D341Med (cell line): Measurements from ENCODE around the gene TRIM40.
"Not testable (repeated sequence)": the region's sequence is repeated elsewhere in the genome, so short reads cannot be mapped to it uniquely, and the experiment has no call there.

Source experiments
- DNase-seq: peaks from one replicate; pipeline ENCODE4 v3.0.0; 2012; ENCODE audit warnings: low spot score

Gene TRIM40

DNA sequence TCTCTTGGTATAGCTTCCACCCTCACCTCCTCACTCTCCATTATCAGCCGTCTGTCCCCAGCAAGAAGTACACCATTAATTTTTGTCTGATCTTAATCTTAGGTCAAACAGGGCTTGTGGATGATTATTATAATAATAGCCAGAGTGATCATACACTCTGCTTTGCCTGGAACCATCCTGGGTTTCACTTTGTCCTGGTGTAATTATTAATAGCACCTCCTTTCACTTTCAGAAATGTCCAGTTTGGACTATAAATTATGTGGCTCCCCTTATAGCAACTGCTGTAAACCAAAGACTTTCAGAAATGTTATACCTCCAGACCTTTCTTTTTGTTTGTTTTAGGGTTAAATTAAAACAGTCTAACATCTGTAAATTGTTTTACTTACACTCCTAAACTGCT is 22.1 kb upstream of the TRIM40 start:
- no peak for DNase-seq

DNA sequence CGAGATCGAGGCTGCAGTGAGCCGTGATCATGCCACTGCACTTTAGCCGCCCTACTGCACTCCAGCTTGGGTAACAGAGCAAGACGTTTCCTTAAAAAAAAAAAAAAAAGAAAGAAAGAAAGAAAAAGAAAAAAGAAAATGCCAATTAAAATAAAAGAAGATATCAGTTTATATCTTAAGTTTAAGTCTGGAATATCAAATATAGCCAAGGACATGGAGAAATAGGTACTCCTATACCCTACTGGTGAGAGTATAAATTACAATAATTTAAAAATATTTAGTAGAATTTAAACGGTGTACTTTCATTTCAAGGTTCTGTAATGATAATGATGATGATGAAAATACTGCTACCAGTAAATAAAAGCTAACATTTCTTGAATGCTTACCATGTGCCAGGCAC is 19.2 kb upstream of the TRIM40 start:
- DNase-seq = no peak

DNA sequence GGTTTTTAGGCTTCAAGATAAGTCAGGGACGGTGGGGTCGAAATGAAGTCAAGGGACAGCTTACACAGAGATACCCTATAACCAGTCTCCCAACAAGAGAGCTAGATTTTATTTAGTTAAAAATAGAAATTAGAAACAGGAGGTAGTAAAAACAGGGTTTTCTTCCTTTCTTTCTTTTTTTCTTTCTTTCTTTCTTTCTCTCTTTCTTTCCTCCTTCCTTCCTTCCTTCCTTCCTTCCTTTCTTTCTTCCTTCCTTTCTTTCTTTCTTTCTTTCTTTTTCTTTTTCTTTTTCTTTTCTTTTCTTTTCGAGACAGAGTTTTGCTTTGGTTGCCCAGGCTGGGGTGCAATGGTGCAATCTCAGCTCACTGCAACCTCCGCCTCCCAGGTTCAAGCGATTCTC is 17.2 kb upstream of the TRIM40 start:
- not testable (repeated sequence) for DNase-seq

DNA sequence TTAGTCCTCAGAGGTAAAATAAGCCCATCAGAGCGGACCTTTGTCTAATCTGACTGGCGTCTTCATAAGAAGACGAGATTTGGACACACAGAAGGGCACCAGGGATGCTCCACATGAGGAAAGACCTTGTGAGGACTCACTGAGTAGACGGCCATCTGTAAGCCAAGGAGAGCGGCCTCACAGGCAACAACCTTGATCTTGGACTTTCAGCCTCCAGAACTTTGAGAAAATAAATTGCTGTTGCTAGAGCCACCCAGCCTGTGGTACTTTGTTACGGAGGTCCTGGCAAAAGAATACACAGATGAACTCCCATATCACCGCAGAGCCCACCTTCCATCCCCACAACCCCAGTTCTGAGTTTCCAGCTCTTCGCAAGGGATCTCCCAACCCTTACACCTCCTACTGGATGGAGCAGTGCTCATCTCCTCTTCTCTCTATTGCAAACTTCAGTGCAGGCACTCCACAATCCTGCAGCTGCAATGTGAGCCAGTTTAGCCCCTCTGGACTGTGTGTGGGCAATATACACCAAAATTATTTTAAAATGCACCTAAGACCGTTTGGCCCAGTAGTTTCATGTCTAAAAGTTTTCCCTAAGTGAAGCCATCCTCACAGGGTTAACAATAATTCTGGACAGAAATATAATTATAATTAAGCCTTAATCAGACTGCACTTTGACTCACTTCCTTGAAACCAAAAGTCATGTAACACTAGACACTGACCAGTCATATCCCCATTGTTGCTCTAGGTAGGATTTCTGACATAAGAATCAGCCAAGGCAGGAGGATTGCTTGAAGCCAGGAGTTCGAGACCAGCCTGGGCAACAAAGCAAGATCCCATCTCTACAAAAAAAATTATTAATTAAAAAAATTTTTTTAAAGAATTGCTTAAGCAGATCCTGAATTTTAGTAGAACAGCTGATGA is 14.2 kb upstream of the TRIM40 start:
- DNase-seq = no peak

DNA sequence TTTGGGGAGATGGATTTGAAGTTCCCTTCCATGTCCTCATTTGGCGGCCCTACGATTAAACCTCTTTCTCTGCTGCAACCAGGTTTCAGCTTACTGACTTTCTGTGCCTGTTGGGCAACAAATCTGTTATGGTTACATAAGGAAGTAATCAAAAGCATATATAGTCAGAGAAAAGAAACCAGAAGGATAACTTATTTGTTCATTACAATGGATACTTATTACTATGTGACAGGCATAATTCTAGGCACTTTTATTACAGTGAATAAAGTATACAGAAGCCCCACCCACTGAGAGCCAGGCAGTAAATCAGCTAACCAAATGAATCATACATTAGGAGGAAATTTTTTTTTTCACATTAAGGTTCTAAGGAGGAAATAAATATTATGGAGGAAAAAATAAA is 13.4 kb upstream of the TRIM40 start:
- no peak for DNase-seq

DNA sequence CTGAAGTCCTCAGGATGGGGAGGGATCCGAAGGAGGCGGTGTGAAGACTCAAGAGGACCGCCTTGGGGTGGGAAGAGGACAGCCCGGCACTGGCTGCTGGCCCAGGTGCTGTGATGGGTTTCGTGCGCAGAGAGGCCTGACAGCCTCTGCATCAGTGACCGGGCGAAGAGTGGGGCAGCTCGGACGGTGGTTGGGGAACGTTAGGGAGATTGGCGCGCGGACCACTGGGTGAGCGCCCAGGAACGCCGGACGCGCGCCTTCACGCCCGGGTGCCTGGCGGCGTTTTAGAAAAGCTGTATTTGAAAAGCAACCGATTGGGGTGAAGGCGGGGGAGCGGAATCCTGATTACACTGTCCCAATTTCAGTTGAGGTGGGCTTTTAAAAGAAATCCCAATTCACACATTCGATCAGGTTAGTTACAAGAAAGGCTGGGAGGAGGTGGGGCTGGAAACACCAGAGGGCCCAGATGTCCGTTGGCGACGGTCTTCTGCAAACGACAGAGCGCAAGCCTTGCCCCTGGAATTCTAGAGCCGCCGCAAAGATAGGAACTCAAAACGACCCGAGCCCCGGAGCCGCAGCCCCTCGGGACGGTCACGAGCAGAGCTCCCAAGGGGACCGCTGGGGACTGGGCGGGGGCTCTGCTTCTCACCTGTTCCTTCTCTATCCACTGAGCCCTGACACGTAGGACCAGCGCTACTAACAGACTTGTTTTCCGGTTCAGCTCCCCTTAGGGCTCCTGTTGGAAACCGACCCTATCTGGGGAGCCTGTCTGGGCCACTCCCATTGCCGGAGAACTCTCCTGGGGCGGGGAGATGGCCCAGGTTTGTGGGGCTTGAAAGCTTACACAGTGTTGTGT is 8.5 kb upstream of the TRIM40 start:
- DNase-seq = no peak

DNA sequence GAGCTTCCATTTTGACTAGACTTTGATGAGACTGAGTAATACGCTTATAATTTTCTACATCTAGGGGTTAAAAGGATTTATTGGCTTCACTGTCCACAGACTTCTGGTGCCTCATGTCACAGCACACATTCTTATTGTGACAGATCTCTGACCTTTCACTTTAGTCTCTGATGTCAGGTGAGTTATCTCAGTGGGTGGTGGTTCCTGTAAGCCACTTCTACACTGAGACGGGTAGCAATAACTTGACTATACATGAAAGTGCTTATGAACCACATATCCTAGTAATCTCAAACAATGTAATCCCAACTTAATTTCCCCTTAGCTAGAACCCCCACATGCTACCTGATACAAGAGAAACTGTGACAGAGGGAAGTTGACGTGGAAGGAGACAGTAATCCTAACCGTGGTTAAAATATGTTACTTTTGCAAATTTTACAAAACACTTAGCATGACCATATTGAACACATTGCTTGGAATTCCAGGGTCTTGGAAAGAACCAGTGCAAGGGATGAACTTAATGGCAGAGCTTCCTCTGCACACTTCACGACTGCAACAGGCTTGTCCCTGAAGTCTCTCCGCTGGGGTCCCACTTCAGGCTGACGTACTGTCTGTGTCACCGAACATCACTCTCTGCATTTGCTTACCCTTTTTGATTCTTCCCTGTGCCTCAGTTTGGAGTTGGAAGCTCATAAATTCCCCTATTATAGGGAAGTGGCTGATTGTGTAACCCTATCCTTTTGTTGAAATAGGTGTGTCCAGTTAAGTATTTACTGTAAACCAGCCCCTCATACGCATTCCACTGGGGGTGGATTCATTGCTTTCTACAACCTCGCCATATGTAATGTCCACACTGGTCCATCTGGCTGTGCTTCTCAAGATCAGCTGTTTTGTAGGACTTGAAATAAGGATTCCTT is 6.4 kb upstream of the TRIM40 start:
- DNase-seq = no peak

DNA sequence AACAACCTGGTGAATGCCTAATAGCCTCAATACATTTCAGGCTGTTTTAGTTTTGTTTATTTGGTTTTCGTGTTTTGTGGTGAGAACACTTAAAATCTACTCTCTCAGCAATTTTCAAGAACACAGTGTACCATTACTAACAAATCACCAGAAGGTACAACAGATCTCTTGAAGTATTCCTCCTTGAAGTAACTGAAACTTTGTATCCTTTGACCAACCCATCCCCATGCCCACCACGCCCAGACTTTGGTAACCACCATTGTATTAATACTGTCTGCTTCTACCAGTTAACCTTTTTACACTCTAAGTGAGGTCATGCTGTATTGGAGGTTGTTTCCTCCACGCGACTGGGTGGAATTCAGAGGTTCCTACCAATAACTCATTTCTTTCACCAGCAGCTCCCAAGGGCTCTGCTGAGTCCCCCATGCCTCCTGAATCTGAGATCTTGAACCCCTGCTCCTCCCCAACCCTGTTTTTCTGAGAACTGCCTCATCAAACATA is 5.7 kb upstream of the TRIM40 start:
- DNase-seq = no peak

DNA sequence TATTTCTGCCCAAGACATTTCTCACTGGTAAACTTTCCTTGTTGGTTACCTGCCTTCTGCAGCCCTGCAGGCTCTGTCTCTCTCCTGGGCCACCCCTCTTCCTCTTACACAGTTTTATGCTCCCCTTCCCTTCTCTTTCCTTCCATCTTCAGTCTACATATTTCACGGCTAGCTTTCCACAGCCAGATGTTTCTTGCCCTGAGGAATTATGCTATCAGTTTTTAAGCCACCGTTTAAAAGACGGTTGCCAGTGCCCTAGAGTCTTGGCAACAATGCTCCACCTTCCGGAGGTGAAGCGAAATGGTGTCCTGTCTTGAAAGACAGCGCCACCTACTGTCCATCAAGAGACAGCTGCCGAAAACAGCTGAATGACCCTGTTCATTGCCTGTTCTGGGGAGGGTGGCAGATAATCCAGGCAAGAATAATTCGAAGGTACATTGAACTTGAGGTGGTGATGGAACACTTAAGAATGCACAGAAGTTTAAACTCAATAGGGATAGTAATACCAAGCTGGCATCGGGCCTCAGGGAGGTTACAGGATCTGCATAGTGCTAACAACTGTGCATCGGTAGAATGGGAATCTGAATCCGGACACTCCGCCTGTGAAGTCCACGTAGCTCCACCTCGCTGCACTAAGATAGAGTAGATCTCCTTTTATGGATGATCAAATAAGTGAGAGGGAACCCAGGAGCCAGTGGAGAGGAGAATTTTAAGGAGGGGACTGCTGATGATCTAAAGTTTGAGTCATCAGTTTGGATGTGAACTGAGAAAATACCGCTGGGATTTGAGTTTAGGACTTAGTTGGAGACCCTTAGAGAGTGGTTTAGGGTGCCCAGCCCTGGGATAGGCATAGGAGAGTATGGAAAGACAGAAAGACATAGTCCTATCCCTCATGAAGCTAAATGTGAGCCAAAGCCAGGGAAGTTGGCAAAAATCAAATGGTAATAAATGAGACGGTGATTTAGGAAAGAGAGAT is 4.8 kb upstream of the TRIM40 start:
- peak; percentile 84 for DNase-seq

DNA sequence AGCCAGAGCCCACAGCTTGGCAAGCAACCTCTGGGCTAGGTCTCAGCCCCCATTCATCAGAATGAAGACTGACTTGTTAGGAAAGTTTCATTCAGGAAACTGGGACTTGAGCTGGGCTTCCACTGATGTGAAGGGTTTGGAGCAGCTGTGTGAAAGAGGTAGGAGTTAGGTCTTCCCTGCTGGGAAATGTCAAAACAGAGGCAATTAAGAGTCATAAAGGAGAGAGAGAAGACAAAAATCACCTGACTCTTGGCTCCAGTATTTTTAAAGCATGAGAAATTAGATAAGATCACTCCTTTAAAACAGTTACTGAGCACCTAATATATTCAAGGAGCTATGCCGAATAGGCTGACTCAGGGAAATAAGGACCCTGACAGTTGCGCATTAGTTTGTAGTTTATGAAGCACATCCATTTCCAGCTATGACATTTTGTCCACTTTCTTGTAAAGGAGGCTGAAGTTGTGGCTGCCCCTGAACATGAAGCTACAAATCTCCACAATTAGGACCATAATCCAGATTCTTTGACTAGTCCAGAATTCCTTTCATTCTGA is 3.9 kb upstream of the TRIM40 start:
- no peak for DNase-seq

DNA sequence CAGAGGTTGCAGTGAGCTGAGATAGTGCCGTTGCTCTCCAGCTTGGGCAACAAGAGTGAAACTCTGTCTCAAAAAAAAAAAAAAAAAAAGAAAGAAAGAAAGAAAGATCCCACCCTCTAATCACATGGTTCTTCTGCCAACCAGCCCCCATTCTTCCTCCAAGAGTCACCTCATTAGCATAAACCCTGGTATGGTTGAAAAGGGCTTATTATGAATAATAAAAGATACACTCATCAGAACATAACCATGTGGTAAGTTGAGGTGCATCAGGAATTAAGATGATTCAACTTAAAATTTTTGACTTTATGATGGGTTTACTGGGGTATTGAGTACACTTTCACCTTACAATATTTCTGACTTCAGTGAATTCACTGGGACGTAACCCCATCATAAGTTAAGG is 793 bp upstream of the TRIM40 start:
- DNase-seq = no peak

DNA sequence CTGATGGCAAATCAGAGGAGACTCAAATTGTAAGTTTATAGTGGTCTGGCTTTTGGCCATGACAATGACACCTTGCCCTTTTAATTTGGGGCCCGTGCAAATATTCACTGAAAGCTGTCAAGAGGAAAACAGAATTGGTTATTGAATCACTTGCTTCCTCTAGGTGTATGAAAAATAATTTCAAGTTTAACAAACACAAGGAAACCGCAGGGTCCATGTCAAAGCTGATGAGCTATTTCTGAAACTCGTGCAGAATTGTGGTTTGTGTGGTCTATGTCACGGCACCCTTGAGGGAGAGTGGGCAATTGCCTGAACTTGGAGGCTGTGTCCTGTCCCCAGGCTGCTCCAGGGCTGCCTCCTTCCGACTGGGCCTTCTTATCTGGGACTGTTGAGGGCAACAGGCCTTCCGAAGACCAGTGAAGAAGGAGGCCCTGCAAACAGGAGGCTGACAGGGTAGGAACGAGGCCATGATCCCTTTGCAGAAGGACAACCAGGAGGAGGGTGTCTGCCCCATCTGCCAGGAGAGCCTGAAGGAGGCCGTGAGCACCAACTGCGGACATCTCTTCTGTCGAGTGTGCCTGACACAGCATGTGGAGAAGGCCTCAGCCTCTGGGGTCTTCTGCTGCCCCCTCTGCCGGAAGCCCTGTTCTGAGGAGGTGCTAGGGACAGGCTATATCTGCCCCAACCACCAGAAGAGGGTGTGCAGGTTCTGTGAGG is 788 bp downstream of the TRIM40 start:
- DNase-seq = no peak

DNA sequence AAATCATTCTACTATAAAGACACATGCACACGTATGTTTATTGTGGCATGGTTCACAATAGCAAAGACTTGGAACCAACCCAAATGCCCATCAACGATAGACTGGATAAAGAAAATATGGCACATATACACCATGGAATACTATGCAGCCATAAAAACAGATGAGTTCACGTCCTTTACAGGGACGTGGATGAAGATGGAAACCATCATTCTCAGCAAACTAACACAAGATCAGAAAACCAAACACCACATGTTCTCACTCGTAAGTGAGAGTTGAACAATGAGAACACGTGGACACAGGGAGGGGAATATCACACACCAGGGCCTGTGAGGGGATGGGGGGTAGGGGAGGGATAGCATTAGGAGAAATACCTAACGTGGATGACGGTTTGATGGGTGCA is 4.3 kb downstream of the TRIM40 start:
- DNase-seq = not testable (repeated sequence)

DNA sequence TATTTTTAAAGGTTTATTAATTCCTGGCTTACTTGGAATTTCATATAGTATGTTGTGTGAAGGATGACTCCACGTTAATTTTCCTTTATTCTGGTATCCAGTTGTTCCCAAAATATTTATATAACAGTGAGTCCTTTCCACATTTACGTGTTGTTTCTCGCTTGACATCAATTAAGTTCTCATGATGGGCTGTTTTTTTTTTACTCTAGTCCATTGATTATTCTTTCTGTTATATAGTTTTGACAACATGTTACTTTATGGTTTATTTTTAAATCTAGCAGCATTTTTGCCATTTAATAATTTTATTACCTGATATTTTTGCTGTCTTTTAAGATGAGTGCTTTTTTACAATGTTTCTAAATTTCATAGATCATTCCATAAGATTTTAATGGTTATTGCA is 6.7 kb downstream of the TRIM40 start:
- DNase-seq = no peak

DNA sequence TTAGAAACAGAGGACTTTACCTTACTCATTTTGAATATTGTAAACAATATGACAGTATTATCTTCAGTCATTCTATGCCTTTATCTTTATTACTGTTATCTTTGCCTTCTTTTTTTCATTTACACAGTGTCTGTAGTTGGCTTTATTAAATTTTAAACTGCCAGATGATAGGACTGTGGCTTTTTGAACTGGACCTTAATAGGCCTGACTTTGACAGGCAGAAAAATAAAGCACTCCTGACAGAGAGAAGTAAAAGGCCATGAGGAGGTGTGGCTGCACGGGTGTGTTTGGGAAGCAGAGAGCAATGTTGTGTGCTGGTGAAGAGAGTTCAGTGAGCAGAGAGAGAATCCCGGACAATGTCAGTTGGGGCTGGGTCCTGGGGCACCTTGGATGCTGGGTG is 7.8 kb downstream of the TRIM40 start:
- no peak for DNase-seq

DNA sequence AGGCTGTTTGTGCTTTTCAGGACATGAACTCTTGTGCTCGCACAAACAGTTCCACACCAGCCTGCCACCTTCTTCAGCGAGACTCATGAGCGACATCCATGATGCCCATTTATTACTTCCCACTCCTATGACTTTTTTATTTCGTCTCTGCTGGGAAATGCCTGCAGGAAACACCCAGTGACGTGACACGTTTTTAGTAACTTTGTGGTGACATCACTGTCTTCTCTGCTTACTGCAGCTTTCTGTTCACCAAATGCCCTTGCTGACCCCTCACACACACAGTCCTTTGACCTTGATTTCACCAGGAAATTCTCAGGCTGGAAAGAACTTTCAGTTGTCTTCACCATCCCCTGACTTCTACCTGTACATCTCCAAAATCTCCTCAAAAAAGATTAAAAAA is 8.9 kb downstream of the TRIM40 start:
- no peak for DNase-seq

DNA sequence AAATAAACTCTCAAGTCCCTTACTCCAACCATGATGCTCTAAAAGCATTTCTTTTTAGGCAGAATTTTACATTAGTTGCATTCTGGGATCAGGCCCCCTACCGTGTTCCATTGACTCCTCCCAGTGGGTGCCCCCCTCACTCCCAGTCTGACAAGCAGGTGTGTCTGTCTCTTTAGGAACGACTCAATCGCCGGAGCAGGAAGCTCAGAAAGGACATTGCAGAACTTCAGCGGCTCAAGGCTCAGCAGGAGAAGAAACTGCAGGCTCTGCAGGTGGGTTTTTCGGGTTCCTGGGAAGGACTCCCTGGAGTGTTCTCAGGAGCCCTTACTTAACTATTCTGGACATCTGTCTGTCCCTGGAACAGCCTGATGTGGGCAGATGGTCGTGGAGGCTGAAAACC is 9.9 kb downstream of the TRIM40 start:
- no peak for DNase-seq

DNA sequence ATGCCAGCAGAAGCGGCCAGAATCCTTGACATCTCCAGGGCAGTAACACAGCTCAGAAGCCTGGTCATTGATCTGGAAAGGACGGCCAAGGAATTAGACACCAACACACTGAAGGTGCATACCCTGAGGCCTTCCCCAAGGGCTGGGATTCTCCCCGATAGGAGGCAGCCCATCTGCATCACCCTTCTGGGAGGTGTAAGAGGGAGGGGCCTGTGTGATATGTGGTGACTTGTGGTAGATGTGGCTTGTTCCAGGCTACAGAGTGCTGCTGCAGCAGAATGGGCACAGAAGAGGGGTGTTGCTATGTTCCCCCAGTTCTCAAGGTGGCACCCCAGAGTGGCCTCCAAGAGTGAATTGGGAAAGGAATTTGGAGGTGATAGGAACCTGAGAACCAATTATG is 11.2 kb downstream of the TRIM40 start:
- DNase-seq = no peak

DNA sequence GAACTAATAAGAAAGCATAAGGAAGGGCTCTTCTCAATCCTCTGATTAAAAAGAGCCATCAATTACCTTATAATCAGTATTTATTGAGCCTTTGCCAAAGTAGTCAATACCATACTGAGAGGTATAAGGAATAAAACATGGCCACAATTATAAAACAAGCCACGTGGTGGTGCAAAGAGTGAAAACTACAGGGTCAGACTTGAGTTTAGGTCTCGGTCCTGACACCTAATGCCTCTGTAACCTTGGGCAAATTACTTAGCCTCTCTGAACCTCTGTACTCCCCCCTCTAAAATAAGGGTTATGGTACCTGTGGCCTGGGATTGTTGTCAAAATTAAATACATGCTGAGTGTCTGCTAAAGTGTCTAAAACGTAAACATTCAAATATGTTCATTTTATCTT is 13.3 kb downstream of the TRIM40 start:
- DNase-seq = no peak
